ENCODE results near the gene TEAD1.

DNA sequence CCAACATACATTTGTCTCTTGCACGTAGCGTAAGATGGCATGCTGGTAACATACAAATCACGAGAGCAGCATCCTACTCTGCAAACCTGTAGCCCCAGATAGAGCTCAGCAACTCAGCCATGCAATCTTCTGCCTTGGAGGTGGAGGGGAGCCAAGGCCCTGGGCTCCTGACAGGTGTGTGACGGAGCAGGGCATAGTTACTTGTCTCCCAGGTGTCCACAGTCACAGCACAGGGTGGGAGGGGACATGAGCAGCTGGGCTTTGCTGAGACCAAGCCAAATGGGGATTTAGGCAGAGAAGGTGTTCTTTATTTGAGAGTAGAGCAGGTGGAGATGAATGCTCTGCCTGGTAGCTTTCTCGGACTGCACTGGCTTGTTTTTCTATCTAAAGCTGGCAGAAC lies 111.7 kb downstream of the TEAD1 start:
- TF ChIP-seq, protein P1, sequence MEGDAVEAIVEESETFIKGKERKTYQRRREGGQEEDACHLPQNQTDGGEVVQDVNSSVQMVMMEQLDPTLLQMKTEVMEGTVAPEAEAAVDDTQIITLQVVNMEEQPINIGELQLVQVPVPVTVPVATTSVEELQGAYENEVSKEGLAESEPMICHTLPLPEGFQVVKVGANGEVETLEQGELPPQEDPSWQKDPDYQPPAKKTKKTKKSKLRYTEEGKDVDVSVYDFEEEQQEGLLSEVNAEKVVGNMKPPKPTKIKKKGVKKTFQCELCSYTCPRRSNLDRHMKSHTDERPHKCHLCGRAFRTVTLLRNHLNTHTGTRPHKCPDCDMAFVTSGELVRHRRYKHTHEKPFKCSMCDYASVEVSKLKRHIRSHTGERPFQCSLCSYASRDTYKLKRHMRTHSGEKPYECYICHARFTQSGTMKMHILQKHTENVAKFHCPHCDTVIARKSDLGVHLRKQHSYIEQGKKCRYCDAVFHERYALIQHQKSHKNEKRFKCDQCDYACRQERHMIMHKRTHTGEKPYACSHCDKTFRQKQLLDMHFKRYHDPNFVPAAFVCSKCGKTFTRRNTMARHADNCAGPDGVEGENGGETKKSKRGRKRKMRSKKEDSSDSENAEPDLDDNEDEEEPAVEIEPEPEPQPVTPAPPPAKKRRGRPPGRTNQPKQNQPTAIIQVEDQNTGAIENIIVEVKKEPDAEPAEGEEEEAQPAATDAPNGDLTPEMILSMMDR (optimal IDR thresholded peaks at IDR 0.05 in 1 of 3, IDR thresholded peaks at IDR 0.05 in 1 of 3, conservative IDR thresholded peaks at IDR 0.05 in 1 of 3; ENCODE audit: extremely low read depth in 1 of 3, insufficient read depth in 2 of 3, low read length in 3 of 3): no peak
- no peak for TF ChIP-seq EZH2 (IDR thresholded peaks at IDR 0.05; ENCODE audit: low read length)
